ENCODE results near the gene ARFGEF3.

The ARFGEF3 gene, protein sequence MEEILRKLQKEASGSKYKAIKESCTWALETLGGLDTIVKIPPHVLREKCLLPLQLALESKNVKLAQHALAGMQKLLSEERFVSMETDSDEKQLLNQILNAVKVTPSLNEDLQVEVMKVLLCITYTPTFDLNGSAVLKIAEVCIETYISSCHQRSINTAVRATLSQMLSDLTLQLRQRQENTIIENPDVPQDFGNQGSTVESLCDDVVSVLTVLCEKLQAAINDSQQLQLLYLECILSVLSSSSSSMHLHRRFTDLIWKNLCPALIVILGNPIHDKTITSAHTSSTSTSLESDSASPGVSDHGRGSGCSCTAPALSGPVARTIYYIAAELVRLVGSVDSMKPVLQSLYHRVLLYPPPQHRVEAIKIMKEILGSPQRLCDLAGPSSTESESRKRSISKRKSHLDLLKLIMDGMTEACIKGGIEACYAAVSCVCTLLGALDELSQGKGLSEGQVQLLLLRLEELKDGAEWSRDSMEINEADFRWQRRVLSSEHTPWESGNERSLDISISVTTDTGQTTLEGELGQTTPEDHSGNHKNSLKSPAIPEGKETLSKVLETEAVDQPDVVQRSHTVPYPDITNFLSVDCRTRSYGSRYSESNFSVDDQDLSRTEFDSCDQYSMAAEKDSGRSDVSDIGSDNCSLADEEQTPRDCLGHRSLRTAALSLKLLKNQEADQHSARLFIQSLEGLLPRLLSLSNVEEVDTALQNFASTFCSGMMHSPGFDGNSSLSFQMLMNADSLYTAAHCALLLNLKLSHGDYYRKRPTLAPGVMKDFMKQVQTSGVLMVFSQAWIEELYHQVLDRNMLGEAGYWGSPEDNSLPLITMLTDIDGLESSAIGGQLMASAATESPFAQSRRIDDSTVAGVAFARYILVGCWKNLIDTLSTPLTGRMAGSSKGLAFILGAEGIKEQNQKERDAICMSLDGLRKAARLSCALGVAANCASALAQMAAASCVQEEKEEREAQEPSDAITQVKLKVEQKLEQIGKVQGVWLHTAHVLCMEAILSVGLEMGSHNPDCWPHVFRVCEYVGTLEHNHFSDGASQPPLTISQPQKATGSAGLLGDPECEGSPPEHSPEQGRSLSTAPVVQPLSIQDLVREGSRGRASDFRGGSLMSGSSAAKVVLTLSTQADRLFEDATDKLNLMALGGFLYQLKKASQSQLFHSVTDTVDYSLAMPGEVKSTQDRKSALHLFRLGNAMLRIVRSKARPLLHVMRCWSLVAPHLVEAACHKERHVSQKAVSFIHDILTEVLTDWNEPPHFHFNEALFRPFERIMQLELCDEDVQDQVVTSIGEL (N-terminal part only)

DNA sequence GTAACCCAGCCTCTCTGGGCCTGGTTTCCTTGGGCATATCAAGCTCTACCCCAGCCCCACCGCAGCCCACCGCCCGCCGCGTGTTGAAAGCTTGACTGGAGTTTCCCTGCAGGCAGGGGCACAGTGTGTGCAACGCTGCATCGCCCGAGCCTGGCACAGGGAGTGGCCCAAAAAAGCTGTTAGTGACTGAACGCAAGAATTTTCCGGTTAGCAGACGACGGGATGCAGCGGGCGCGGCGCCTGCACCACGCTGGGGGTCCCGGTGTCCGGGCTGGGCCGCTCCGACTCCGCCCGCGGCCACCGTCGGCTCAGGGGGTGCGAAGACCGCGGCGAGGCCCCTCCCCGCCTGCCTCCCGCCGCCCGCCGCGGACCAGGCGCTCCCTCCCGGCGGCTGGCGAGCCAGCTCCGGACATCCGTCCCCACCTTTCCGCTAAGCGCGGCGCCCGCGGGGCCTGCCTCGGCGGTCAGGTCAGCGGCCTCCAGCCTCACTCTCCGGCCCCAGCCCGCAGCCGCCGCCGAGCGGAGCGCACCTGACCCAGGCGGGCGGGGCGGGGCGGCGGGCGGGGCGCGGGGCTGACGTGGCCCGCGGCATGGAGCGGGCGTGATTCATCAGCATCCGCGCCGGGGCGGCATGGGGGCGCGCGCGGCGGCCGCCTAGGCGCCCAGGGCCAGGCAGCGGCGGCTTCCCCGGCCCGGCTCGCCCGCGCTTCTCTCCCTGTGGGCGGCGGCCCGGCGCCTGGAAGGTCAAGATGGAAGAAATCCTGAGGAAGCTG, at the start of gene ARFGEF3:
Gene ARFGEF3, plus strand, starts transcription at position 602 of the 773 bp plus-strand sequence. Its CDS starts 148 bp downstream, at position 750.
- H3K36me3 ChIP-seq = no peaks in the 10 kb centered on the region
- DNase-seq = peak; percentile 65
- peak within 1 kb of the TSS; percentile 80 for H3K4me3 ChIP-seq (ENCODE audit: low read depth, low read length)
- no peaks in the 10 kb centered on the region for H3K9me3 ChIP-seq (ENCODE audit: severe bottlenecking)
- no peaks in the 10 kb centered on the region for H3K27me3 ChIP-seq (ENCODE audit: insufficient read depth, low read depth, severe bottlenecking)
- TF ChIP-seq, protein P1, sequence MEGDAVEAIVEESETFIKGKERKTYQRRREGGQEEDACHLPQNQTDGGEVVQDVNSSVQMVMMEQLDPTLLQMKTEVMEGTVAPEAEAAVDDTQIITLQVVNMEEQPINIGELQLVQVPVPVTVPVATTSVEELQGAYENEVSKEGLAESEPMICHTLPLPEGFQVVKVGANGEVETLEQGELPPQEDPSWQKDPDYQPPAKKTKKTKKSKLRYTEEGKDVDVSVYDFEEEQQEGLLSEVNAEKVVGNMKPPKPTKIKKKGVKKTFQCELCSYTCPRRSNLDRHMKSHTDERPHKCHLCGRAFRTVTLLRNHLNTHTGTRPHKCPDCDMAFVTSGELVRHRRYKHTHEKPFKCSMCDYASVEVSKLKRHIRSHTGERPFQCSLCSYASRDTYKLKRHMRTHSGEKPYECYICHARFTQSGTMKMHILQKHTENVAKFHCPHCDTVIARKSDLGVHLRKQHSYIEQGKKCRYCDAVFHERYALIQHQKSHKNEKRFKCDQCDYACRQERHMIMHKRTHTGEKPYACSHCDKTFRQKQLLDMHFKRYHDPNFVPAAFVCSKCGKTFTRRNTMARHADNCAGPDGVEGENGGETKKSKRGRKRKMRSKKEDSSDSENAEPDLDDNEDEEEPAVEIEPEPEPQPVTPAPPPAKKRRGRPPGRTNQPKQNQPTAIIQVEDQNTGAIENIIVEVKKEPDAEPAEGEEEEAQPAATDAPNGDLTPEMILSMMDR (IDR thresholded peaks at IDR 0.05; ENCODE audit: low read depth, low read length) = no peak
- H3K27ac ChIP-seq = peak within 1 kb of the TSS; percentile 43

DNA sequence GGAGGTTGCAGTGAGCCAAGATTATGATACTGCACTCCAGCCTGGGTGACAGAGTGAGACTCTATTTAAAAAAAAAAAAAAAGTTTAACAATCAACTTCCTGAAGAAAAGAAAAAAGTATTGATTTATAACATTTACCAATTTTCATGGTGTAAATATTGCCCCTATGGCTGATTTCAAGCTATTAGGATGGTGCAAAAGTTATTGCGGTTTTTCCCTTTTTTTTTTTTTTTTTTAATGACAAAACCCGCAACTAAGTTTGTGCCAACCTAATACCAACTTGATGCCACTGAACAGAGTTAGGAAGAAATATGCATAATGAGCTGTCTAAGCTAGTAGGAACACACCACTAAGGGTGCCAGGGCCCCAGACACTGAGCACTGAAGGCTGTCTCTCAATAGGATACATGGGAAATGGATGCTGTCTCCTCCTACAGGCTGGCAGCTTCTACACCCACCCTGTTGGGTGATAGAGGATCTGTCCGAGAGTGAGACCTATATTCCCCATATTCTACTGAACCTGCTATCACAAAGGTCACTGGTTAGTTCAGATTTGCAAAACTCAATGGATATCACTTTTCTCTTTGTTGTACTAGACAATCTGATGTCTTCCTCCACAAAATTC, 48.0 kb upstream of the ARFGEF3 start:
- Histone ChIP-seq H3K27ac (no peak overlapping the region), H3K36me3 (no peaks in the 10 kb centered on the region), H3K27me3 (ENCODE audit: insufficient read depth, low read depth, severe bottlenecking) (no peaks in the 10 kb centered on the region), H3K4me3 (ENCODE audit: low read depth, low read length) (no peak overlapping the region), H3K9me3 (ENCODE audit: severe bottlenecking) (no peaks in the 10 kb centered on the region)
- no peak for DNase-seq
- TF ChIP-seq, protein P1 (IDR thresholded peaks at IDR 0.05; ENCODE audit: low read depth, low read length) = no peak

DNA sequence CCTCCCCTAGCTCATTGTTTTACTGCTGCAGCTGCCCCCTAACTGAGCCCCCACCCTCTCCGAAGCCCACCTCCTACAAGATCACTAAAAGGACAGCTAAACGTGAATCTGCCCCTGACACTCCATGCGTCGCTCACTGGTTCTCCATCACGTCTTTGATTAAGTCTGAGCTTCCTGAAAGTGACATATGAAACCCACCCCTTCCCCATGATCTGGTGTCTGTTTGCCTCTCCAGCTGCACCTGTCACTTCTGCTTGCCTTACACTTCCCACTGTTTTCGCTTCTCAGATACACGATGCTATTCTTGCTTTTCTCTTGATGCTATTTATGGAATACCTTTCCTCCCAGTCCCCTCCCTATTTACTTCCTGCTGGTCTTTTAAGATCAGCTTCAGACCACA, 46.5 kb upstream of the ARFGEF3 start:
- no peaks in the 10 kb centered on the region for H3K27me3 ChIP-seq (ENCODE audit: insufficient read depth, low read depth, severe bottlenecking)
- TF ChIP-seq, protein P1 (IDR thresholded peaks at IDR 0.05; ENCODE audit: low read depth, low read length) = no peak
- DNase-seq = no peak
- no peak overlapping the region for H3K27ac ChIP-seq
- no peaks in the 10 kb centered on the region for H3K36me3 ChIP-seq
- H3K4me3 ChIP-seq (ENCODE audit: low read depth, low read length) = no peak overlapping the region
- H3K9me3 ChIP-seq (ENCODE audit: severe bottlenecking) = no peaks in the 10 kb centered on the region

DNA sequence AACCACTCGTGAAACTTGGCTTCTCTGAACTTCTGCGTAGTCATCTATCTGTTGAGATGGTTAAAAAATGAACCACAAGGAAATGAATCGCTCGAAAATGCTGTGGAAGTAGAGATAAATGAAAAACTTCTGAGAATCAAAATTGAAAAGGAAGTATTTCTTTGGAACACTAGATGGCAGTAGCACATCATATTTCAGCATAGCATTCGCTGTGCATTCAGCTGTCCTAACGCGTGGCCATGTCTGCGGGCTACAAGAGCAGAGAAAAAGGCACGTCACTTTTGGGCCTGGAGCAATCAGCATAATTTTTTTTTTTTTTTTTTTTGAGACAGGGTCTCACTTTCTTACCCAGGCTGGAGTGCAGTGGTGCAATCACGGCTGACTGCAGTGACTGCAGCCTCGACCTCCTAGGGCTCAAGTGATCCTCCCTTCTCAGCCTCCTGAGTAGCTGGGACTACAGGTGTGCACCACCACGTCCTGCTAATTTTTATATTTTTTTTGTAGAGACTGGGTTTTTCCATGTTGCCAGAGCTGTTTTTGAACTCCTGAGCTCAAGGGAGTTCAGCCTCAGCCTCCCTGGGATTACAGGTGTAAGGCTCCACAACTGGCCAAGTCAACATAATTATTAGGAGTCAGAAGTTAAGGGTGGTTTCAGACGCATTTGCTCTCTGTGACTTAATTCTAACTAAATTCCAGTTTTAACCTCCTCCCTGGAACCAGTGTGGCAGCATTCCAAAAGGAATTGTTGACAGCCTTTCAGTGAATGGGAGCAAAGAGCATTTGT, 45.7 kb upstream of the ARFGEF3 start:
- H3K27me3 ChIP-seq (ENCODE audit: insufficient read depth, low read depth, severe bottlenecking) = no peaks in the 10 kb centered on the region
- no peak overlapping the region for H3K4me3 ChIP-seq (ENCODE audit: low read depth, low read length)
- TF ChIP-seq, protein P1 (IDR thresholded peaks at IDR 0.05; ENCODE audit: low read depth, low read length) = peak; percentile 54
- H3K9me3 ChIP-seq (ENCODE audit: severe bottlenecking) = no peaks in the 10 kb centered on the region
- H3K36me3 ChIP-seq = no peaks in the 10 kb centered on the region
- DNase-seq = peak; percentile 38
- no peak overlapping the region for H3K27ac ChIP-seq
